Upper lobe of right lung (tissue), 1 donor: Measurements from ENCODE around the gene ANO1. TPM values are rescaled to one million over a fixed set of nuclear protein-coding genes. Genes with fewer than 3 reads are reported as not detected.

Experiments
- ATAC-seq: fragments of 200-7000 bp; cut with Tn5 transposase; one replicate; pipeline ENCODE4 v1.9.1; 2020; ENCODE audit warnings: mild to moderate bottlenecking, moderate library complexity
- DNase-seq: peaks from one replicate; pipeline ENCODE4 v3.0.0-alpha.2; 2020
- H3K27ac ChIP-seq: fragments of 200-600 bp; one replicate; pipeline ENCODE4 v1.8.0; 2022
- H3K27me3 ChIP-seq: fragments of 200-600 bp; one replicate; pipeline ENCODE4 v1.8.0; 2022; ENCODE audit warnings: mild to moderate bottlenecking
- H3K36me3 ChIP-seq: fragments of 200-600 bp; one replicate; pipeline ENCODE4 v1.8.0; 2022
- H3K4me1 ChIP-seq: fragments of 200-600 bp; one replicate; pipeline ENCODE4 v1.8.0; 2022
- H3K4me3 ChIP-seq: fragments of 200-600 bp; one replicate; pipeline ENCODE4 v1.8.0; 2022; ENCODE audit warnings: mild to moderate bottlenecking
- H3K9me3 ChIP-seq: fragments of 200-600 bp; one replicate; pipeline ENCODE4 v1.8.0; 2022
- intact Hi-C: fragments of 100-400 bp; cut with DNase I; formaldehyde crosslinking; loops from one replicate; pipeline ENCODE4 v1.11.0; 2022
- long read RNA-seq: library from polyadenylated mRNA; unstranded; transcript quantifications from one replicate; pipeline ENCODE4 v2.0.0, GENCODE V29; 2021
- total RNA-seq: library from RNA; stranded (reverse); fragmentation: NEBNext Ultra II Directional; extraction: Animal tissue kit (Norgen Biotek cat#: 25700); gene quantifications from one replicate; pipeline ENCODE4 v1.2.1, GENCODE V29; 2021
- TF ChIP-seq, protein P1 (sequence below): fragments of 200-600 bp; IDR thresholded peaks from one replicate; pipeline ENCODE4 v1.8.0; 2022; ENCODE audit warnings: antibody characterized with exemption
- donor health status: DM: no; HTN: yes; CAD: no; lungs with severe emphysema.

ANO1 gene
- 16.8 TPM for total RNA-seq
- long read RNA-seq, partial matches to known transcripts, result 4 of 9 reads
- long read RNA-seq, other reads (novel, unspliced or antisense), result 5 of 9 reads

DNA sequence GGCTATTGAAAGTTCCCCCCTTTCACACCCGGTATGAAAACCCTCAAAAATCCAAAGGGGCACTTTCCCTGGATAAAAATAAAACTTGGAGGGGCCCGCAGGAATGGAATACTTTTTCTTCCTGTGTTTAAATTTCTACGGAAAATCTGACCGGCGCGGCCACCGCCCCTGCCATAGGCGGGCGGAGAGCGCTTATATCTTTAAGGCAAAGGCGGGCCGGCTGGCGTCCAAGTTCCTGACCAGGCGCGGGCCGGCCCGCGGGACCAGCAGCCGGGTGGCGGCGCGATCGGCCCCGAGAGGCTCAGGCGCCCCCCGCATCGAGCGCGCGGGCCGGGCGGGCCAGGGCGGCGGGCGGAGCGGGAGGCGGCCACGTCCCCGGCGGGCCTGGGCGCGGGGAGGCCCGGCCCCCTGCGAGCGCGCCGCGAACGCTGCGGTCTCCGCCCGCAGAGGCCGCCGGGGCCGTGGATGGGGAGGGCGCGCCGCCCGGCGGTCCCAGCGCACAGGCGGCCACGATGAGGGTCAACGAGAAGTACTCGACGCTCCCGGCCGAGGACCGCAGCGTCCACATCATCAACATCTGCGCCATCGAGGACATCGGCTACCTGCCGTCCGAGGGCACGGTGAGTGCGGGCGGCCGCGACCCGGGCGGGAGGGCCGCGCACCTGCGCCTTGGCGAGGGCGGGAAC, at the start of gene ANO1:
Gene ANO1, plus strand, starts transcription at position 223 of the 686 bp plus-strand sequence. Its CDS starts 290 bp downstream, at position 513.
- no peaks in the 10 kb centered on the region for H3K4me1 ChIP-seq
- H3K27me3 ChIP-seq, result peaks cover 20% of the 10 kb centered on the region
- TF ChIP-seq, protein P1, sequence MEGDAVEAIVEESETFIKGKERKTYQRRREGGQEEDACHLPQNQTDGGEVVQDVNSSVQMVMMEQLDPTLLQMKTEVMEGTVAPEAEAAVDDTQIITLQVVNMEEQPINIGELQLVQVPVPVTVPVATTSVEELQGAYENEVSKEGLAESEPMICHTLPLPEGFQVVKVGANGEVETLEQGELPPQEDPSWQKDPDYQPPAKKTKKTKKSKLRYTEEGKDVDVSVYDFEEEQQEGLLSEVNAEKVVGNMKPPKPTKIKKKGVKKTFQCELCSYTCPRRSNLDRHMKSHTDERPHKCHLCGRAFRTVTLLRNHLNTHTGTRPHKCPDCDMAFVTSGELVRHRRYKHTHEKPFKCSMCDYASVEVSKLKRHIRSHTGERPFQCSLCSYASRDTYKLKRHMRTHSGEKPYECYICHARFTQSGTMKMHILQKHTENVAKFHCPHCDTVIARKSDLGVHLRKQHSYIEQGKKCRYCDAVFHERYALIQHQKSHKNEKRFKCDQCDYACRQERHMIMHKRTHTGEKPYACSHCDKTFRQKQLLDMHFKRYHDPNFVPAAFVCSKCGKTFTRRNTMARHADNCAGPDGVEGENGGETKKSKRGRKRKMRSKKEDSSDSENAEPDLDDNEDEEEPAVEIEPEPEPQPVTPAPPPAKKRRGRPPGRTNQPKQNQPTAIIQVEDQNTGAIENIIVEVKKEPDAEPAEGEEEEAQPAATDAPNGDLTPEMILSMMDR, result no peak
- H3K9me3 ChIP-seq, result no peaks in the 10 kb centered on the region
- intact Hi-C loops, result no loop called here
- peak within 1 kb of the TSS; percentile 19 for H3K4me3 ChIP-seq
- H3K36me3 ChIP-seq, result no peaks in the 10 kb centered on the region
- ATAC-seq, result no peak
- no peak within 1 kb of the TSS for H3K27ac ChIP-seq
- DNase-seq, result peak; percentile 56

DNA sequence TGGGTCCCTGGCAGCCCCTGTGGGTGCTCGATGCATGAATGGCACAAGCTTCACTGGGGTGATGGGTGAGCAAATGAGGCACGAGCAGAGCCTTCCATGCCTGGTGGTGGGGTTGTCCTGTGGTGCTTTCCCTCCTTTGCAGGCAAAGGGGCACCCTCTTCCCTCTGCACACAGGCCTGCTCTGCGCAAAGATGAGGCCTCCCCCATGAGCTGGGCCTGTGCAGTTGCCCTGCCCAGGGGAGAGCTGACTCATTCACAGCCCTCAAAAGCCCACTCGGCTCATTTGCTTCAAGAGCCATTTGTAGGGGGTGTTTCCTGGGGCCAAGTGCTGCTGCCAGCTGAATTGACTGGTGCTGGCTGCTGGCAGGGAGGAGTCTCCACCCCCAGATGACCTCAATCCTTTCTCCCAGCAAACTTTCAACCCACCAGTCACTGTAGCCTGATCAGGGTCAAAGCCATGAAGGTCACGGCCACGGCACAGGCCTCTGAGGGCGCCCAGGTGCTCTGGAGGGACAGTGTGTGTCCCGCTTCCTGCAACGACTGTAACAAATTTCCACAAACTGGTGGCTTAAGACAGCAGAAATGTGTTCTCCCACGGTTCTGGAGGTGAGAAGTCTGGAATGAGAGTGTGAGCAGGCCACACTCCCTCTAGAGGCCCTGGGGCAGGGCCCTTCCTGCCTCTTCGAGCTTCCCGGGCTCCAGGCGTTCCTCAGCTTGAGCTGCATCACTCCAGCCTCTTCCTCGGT, 48.8 kb upstream of the ANO1 start:
- TF ChIP-seq, protein P1, result no peak
- DNase-seq, result no peak
- no peaks in the 10 kb centered on the region for H3K27me3 ChIP-seq
- intact Hi-C loops, result no loop called here
- no peak overlapping the region for H3K27ac ChIP-seq
- H3K9me3 ChIP-seq, result no peaks in the 10 kb centered on the region
- no peaks in the 10 kb centered on the region for H3K36me3 ChIP-seq
- no peaks in the 10 kb centered on the region for H3K4me1 ChIP-seq
- ATAC-seq, result no peak
- no peak overlapping the region for H3K4me3 ChIP-seq

DNA sequence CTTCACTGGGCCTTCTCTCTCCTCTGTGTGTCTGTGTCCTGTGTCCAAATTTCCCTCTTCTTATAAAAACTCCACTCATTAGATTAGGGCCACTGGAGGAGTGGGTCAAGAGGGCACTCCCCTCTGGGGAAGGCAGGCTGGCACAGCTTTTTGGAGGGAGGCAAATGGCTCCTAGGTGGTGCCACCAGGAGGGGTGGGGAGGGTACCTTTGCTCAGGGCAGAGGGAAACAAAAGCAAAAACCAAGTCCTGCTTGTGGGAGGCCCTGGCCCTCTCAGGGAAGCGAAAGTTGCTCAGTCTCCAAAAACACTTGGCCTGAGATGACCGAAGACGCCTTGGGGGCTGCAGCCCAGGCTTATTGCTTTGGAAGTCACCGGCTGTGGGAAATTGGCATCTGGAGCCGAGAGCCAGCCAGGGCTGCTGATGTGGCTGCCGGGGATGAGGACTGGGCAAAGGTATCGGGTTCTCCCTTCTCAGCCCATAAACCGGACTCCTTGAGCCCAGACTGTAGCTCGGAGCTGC, 48.2 kb upstream of the ANO1 start:
- ATAC-seq, result no peak
- H3K27ac ChIP-seq, result no peak overlapping the region

DNA sequence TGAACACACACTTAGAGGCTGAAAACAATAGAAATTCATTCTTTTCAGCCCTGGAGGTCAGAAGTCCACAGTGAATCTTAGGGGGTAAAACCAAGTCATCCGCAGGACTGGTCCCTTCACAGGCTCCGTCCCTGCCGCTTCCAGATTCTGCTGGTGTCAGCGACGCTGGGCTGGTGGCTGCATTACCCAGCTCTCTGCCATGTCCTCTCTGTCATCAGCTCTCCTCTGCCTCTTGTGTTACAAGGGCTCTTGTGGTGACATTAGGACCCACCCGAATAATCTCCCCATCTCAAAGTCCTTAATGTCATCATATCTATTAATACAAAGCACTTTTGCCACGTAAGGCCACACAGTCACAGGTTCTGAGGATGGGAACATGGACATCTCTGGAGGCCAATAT, 47.7 kb upstream of the ANO1 start:
- no peaks in the 10 kb centered on the region for H3K36me3 ChIP-seq
- H3K9me3 ChIP-seq, result no peaks in the 10 kb centered on the region
- H3K27ac ChIP-seq, result no peak overlapping the region
- H3K4me1 ChIP-seq, result no peaks in the 10 kb centered on the region
- TF ChIP-seq, protein P1, result no peak
- ATAC-seq, result no peak
- intact Hi-C loops, result no loop called here
- H3K27me3 ChIP-seq, result no peaks in the 10 kb centered on the region
- H3K4me3 ChIP-seq, result no peak overlapping the region
- DNase-seq, result no peak

More for the DNA sequence above, 48.2 kb upstream of the ANO1 start:
- TF ChIP-seq, protein P1, result no peak
- DNase-seq, result no peak
- no peaks in the 10 kb centered on the region for H3K4me1 ChIP-seq
- H3K9me3 ChIP-seq, result no peaks in the 10 kb centered on the region
- H3K36me3 ChIP-seq, result no peaks in the 10 kb centered on the region
- intact Hi-C loops, result no loop called here
- H3K4me3 ChIP-seq, result no peak overlapping the region
- H3K27me3 ChIP-seq, result no peaks in the 10 kb centered on the region

DNA sequence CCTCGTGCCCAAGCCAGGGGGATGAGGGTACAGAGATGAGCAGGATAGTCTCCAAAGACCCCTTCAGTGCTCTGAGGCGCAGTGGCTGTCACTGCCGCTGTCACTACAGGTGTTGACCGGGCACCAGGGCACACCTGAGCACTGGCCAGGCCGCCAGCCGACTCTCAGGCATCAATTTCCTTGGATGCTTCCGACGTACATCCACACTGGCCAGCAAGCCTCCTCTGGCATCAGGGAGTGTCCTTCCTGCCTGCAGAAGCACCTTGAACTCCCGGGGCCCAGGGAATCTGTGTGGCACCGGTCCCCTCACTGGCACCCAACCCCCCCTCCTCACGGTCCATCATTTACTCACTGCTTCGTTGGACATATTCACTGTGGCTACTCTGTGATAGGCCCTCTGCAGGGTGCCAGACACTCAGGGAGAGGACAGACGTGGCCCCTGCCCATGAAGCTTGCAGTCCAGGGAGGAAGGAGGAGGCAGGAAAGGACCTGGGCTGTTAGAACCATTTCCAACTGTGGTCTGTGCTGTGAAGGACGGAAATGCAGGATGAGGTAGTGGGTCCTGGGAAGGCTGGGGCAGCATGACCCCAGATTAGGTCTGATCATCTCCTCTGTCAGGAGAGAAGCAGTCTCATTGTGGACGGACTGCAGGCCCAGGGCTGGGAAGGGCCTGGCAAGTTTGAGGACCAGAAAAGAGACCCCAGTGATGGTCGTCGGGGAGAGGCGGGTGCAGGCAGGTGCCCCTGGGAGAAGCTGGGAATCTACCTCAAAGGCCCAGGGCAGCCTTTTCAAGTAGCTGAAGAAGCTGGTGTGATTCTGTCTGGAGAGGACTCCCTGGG, 46.3 kb upstream of the ANO1 start:
- TF ChIP-seq, protein P1, result no peak
- DNase-seq (no peak), ATAC-seq (no peak)
- Histone ChIP-seq H3K4me3 (no peak overlapping the region), H3K27ac (no peak overlapping the region), H3K27me3 (no peaks in the 10 kb centered on the region), H3K4me1 (no peaks in the 10 kb centered on the region), H3K9me3 (no peaks in the 10 kb centered on the region), H3K36me3 (no peaks in the 10 kb centered on the region)
- intact Hi-C loops, result no loop called here
